ENCODE results near the gene ANKRD31. TPM values are rescaled to one million over a fixed set of nuclear protein-coding genes. Genes with fewer than 3 reads are reported as not detected.

Gene ANKRD31
- total RNA-seq, 2 experiments from 2014 or later: 0.13 TPM; not detected in 1

GRCh38 chr5:75052192-75053053 lies 184.3 kb downstream of the ANKRD31 start, which contains the start of gene GCNT4:
GCNT4 (minus strand) TSS chr5:75052558; CDS start chr5:75030037, 22,521 bp downstream.
- ChIA-PET POLR2A (no interaction called here), CTCF (ENCODE audit: unreplicated experiment) (no interaction called here)
- Histone ChIP-seq H3K79me2 (ENCODE audit: insufficient read depth, low read depth, low read length) (no peaks in the 10 kb centered on the region), H2AFZ (ENCODE audit: low read length) (no peak within 1 kb of the TSS), H4K20me1 (ENCODE audit: insufficient read depth, low read length) (no peaks in the 10 kb centered on the region), H3K36me3 (ENCODE audit: insufficient read depth, low read length) (no peaks in the 10 kb centered on the region), H3K9me3 (ENCODE audit: low read length) (no peaks in the 10 kb centered on the region), H3K4me2 (ENCODE audit: low read length) (no peak within 1 kb of the TSS), H3K27ac (ENCODE audit: low read depth, low read length, poor library complexity, severe bottlenecking) (no peak within 1 kb of the TSS), H3K4me1 (ENCODE audit: insufficient read depth, low read length, poor library complexity, severe bottlenecking) (no peaks in the 10 kb centered on the region), H3K4me3 (ENCODE audit: low read depth, low read length, poor library complexity, severe bottlenecking) (no peak within 1 kb of the TSS), H3K9me2 (ENCODE audit: insufficient read depth, low read length) (no peaks in the 10 kb centered on the region)
- no TSS peak for BruUV-seq (replicated peaks)
- intact Hi-C loops (cut with micrococcal nuclease; ENCODE audit: unreplicated experiment): no loop called here
- DNase-seq (ENCODE audit: low spot score): no peak
- TF ChIP-seq, protein P1, sequence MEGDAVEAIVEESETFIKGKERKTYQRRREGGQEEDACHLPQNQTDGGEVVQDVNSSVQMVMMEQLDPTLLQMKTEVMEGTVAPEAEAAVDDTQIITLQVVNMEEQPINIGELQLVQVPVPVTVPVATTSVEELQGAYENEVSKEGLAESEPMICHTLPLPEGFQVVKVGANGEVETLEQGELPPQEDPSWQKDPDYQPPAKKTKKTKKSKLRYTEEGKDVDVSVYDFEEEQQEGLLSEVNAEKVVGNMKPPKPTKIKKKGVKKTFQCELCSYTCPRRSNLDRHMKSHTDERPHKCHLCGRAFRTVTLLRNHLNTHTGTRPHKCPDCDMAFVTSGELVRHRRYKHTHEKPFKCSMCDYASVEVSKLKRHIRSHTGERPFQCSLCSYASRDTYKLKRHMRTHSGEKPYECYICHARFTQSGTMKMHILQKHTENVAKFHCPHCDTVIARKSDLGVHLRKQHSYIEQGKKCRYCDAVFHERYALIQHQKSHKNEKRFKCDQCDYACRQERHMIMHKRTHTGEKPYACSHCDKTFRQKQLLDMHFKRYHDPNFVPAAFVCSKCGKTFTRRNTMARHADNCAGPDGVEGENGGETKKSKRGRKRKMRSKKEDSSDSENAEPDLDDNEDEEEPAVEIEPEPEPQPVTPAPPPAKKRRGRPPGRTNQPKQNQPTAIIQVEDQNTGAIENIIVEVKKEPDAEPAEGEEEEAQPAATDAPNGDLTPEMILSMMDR (conservative IDR thresholded peaks at IDR 0.05; ENCODE audit: low read length): no peak
- TF ChIP-seq EZH2phosphoT487 (IDR thresholded peaks at IDR 0.05; ENCODE audit: borderline replicate concordance, low read depth, low read length): no peak

GRCh38 chr5:75051217-75051751 lies 185.4 kb downstream of the ANKRD31 start:
- no peaks in the 10 kb centered on the region for H3K9me3 ChIP-seq (ENCODE audit: low read length)
- no peak for TF ChIP-seq EZH2phosphoT487 (IDR thresholded peaks at IDR 0.05; ENCODE audit: borderline replicate concordance, low read depth, low read length)
- TF ChIP-seq, protein P1 (conservative IDR thresholded peaks at IDR 0.05; ENCODE audit: low read length): no peak
- DNase-seq (ENCODE audit: low spot score): no peak
- no peaks in the 10 kb centered on the region for H4K20me1 ChIP-seq (ENCODE audit: insufficient read depth, low read length)
- H2AFZ ChIP-seq (ENCODE audit: low read length): no peak overlapping the region
- ChIA-PET CTCF (ENCODE audit: unreplicated experiment) (no interaction called here), POLR2A (no interaction called here)
- no peaks in the 10 kb centered on the region for H3K4me1 ChIP-seq (ENCODE audit: insufficient read depth, low read length, poor library complexity, severe bottlenecking)
- no peak overlapping the region for H3K4me2 ChIP-seq (ENCODE audit: low read length)
- no peaks in the 10 kb centered on the region for H3K9me2 ChIP-seq (ENCODE audit: insufficient read depth, low read length)
- H3K79me2 ChIP-seq (ENCODE audit: insufficient read depth, low read depth, low read length): no peaks in the 10 kb centered on the region
- no peaks in the 10 kb centered on the region for H3K36me3 ChIP-seq (ENCODE audit: insufficient read depth, low read length)
- no TSS peak for BruUV-seq (replicated peaks)
- H3K27ac ChIP-seq (ENCODE audit: low read depth, low read length, poor library complexity, severe bottlenecking): no peak overlapping the region
- intact Hi-C loops (cut with micrococcal nuclease; ENCODE audit: unreplicated experiment): no loop called here
- no peak overlapping the region for H3K4me3 ChIP-seq (ENCODE audit: low read depth, low read length, poor library complexity, severe bottlenecking)

GRCh38 chr5:75050415-75050814 lies 186.3 kb downstream of the ANKRD31 start:
- no TSS peak for BruUV-seq (replicated peaks)
- TF ChIP-seq, protein P1 (conservative IDR thresholded peaks at IDR 0.05; ENCODE audit: low read length): no peak
- no peak for TF ChIP-seq EZH2phosphoT487 (IDR thresholded peaks at IDR 0.05; ENCODE audit: borderline replicate concordance, low read depth, low read length)
- CTCF ChIA-PET (ENCODE audit: unreplicated experiment): no interaction called here
- Histone ChIP-seq H3K4me2 (ENCODE audit: low read length) (no peak overlapping the region), H3K79me2 (ENCODE audit: insufficient read depth, low read depth, low read length) (no peaks in the 10 kb centered on the region), H3K27ac (ENCODE audit: low read depth, low read length, poor library complexity, severe bottlenecking) (no peak overlapping the region), H3K4me3 (ENCODE audit: low read depth, low read length, poor library complexity, severe bottlenecking) (no peak overlapping the region), H2AFZ (ENCODE audit: low read length) (no peak overlapping the region), H4K20me1 (ENCODE audit: insufficient read depth, low read length) (no peaks in the 10 kb centered on the region), H3K36me3 (ENCODE audit: insufficient read depth, low read length) (no peaks in the 10 kb centered on the region), H3K9me3 (ENCODE audit: low read length) (no peaks in the 10 kb centered on the region), H3K4me1 (ENCODE audit: insufficient read depth, low read length, poor library complexity, severe bottlenecking) (no peaks in the 10 kb centered on the region), H3K9me2 (ENCODE audit: insufficient read depth, low read length) (no peaks in the 10 kb centered on the region)
- DNase-seq (ENCODE audit: low spot score): no peak
- intact Hi-C loops (cut with micrococcal nuclease; ENCODE audit: unreplicated experiment): no loop called here
- POLR2A ChIA-PET: no interaction called here
